Measurements from ENCODE around the gene ABCC1. TPM values are rescaled to one million over a fixed set of nuclear protein-coding genes. Genes with fewer than 3 reads are reported as not detected.
"Not testable (repeated sequence)": the region's sequence is repeated elsewhere in the genome, so short reads cannot be mapped to it uniquely, and the experiment has no call there.

ABCC1 gene
- total RNA-seq, 1 donor from 2014 or later, result 29.9 TPM

- Mint-ChIP-seq H3K36me3 (ENCODE audit: unreplicated experiment) (peaks cover 4% of the 10 kb centered on the region), H3K4me1 (ENCODE audit: low read depth, unreplicated experiment) (no peaks in the 10 kb centered on the region), H3K27ac (ENCODE audit: unreplicated experiment) (no peak overlapping the region), H3K4me3 (ENCODE audit: unreplicated experiment) (no peak overlapping the region), H3K9me3 (ENCODE audit: unreplicated experiment) (no peaks in the 10 kb centered on the region), H3K27me3 (ENCODE audit: unreplicated experiment) (peaks cover 3% of the 10 kb centered on the region)
- no peak for TF ChIP-seq CTCF (IDR thresholded peaks at IDR 0.05; ENCODE audit: partially characterized antibody, unreplicated experiment)
- no peak for DNase-seq
These were observed 199.3 kb downstream of the ABCC1 start for GRCh38 chr16:16148755-16149154.

DNA sequence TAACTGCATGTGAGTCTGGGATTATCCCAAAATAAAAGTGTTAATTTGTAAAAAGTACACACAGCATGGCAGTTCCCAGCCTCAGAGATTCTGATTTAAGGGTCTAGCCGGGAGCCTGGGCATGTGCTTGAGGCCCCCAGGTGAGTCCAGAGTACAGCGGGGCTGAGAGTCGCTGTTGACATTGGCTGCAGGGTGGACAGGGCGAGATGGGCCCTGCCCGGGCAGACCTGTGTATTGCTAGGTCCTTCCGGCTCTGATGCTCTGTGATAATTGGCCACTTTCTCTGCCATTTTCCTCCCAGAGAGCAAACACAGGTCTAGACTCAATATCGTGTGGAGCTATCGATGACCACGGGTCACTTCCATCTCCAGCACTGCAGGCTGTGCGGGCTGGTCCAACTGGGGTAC, 200.3 kb downstream of the ABCC1 start:
- H3K4me3 Mint-ChIP-seq (ENCODE audit: unreplicated experiment), result no peak overlapping the region
- no peak for TF ChIP-seq CTCF (IDR thresholded peaks at IDR 0.05; ENCODE audit: partially characterized antibody, unreplicated experiment)
- H3K4me1 Mint-ChIP-seq (ENCODE audit: low read depth, unreplicated experiment), result no peaks in the 10 kb centered on the region
- DNase-seq, result no peak
- no peaks in the 10 kb centered on the region for H3K9me3 Mint-ChIP-seq (ENCODE audit: unreplicated experiment)
- H3K27ac Mint-ChIP-seq (ENCODE audit: unreplicated experiment), result no peak overlapping the region
- H3K36me3 Mint-ChIP-seq (ENCODE audit: unreplicated experiment), result peaks cover 4% of the 10 kb centered on the region
- peaks cover 3% of the 10 kb centered on the region for H3K27me3 Mint-ChIP-seq (ENCODE audit: unreplicated experiment)

DNA sequence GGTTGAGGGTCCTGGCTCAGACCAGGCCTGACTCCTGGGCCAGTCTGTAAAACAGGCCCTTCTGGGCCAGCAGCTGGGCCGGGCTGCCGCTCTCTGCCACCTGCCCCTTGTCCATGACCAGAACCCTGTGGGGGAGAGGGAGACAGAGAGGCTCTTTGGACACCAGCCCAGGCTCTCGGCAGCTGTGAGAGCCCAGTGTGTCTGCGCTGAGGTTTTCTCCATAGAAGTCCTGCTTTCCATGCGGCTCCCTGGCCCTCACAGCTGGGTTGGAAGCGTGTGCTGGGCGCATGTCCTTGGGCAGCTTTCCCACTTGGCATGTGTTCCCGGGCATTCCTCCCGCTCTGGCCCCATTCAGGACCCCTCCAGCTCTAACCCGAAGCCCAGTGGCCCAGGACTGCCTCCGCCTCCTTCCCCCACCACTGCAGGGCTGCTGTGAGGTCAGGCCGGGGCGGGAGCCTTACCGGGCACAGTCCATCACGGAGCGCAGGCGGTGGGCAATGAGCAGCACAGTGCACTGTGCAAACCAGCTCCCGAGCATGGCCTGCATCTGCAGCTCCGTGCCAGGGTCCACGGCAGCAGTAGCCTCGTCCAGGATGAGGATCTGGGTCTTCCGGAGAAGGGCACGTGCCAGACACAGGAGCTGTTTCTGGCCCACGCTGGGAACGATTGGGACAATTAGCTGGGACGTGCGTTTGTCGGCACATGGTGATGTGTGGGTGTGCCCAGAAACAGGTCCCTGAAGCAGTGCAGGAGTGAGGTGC, 200.9 kb downstream of the ABCC1 start:
- Mint-ChIP-seq H3K36me3 (ENCODE audit: unreplicated experiment) (peaks cover 4% of the 10 kb centered on the region), H3K27me3 (ENCODE audit: unreplicated experiment) (peaks cover 5% of the 10 kb centered on the region), H3K9me3 (ENCODE audit: unreplicated experiment) (peaks cover 3% of the 10 kb centered on the region), H3K4me3 (ENCODE audit: unreplicated experiment) (no peak overlapping the region), H3K27ac (ENCODE audit: unreplicated experiment) (no peak overlapping the region), H3K4me1 (ENCODE audit: low read depth, unreplicated experiment) (no peaks in the 10 kb centered on the region)
- no peak for DNase-seq
- no peak for TF ChIP-seq CTCF (IDR thresholded peaks at IDR 0.05; ENCODE audit: partially characterized antibody, unreplicated experiment)

- no peak overlapping the region for H3K27ac Mint-ChIP-seq (ENCODE audit: unreplicated experiment)
- no peak overlapping the region for H3K4me3 Mint-ChIP-seq (ENCODE audit: unreplicated experiment)
- H3K4me1 Mint-ChIP-seq (ENCODE audit: low read depth, unreplicated experiment), result no peaks in the 10 kb centered on the region
- peaks cover 5% of the 10 kb centered on the region for H3K27me3 Mint-ChIP-seq (ENCODE audit: unreplicated experiment)
- DNase-seq, result no peak
- peaks cover 4% of the 10 kb centered on the region for H3K36me3 Mint-ChIP-seq (ENCODE audit: unreplicated experiment)
- H3K9me3 Mint-ChIP-seq (ENCODE audit: unreplicated experiment), result peaks cover 3% of the 10 kb centered on the region
- TF ChIP-seq CTCF (IDR thresholded peaks at IDR 0.05; ENCODE audit: partially characterized antibody, unreplicated experiment), result no peak
These were observed 201.4 kb downstream of the ABCC1 start for GRCh38 chr16:16150878-16151152.

DNA sequence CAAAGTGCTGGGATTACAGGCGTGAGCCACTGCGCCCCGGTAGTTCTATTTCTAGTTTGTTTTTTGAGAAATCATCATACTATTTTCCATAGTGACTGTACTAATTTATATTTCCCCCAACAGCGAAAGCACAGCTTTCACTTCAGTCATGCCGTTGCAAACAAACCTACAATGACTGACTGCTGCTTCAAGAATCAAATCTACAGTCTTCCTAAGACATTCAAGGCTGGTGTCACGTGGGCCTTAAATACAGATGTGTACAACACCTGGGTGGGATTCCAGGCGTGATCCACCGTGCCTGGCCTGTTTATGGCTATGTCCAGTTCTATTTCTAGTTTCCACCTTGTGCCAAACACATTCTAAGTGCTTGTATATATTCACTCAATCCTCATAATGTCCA, 201.9 kb downstream of the ABCC1 start:
- peaks cover 5% of the 10 kb centered on the region for H3K27me3 Mint-ChIP-seq (ENCODE audit: unreplicated experiment)
- peaks cover 3% of the 10 kb centered on the region for H3K9me3 Mint-ChIP-seq (ENCODE audit: unreplicated experiment)
- peaks cover 6% of the 10 kb centered on the region for H3K36me3 Mint-ChIP-seq (ENCODE audit: unreplicated experiment)
- DNase-seq, result no peak
- no peak for TF ChIP-seq CTCF (IDR thresholded peaks at IDR 0.05; ENCODE audit: partially characterized antibody, unreplicated experiment)
- no peak overlapping the region for H3K27ac Mint-ChIP-seq (ENCODE audit: unreplicated experiment)
- no peak overlapping the region for H3K4me3 Mint-ChIP-seq (ENCODE audit: unreplicated experiment)
- no peaks in the 10 kb centered on the region for H3K4me1 Mint-ChIP-seq (ENCODE audit: low read depth, unreplicated experiment)

DNA sequence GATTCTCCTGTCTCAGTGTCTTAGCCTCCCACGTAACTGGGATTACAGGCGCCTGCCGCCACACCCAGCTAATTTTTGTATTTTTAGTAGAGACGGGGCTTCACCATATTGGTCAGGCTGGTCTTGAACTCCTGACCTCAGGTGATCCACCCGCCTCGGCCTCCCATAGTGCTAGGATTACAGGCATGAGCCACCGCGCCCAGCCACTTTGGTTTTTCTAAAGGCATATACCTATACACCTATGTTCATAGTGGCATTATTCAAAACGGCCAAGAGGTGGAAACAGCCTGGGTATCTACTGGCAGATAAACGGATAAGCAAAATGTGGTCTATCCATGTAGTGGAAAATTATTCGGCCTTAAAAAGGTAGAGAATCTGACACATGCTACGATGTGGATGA, 203.6 kb downstream of the ABCC1 start:
- not testable (repeated sequence) for H3K27ac Mint-ChIP-seq (ENCODE audit: unreplicated experiment); H3K9me3 Mint-ChIP-seq (ENCODE audit: unreplicated experiment); DNase-seq; H3K4me1 Mint-ChIP-seq (ENCODE audit: low read depth, unreplicated experiment); H3K4me3 Mint-ChIP-seq (ENCODE audit: unreplicated experiment); H3K27me3 Mint-ChIP-seq (ENCODE audit: unreplicated experiment)
- H3K36me3 Mint-ChIP-seq (ENCODE audit: unreplicated experiment), result peaks cover 10% of the 10 kb centered on the region
